ENCODE data around the gene COCH.

DNA sequence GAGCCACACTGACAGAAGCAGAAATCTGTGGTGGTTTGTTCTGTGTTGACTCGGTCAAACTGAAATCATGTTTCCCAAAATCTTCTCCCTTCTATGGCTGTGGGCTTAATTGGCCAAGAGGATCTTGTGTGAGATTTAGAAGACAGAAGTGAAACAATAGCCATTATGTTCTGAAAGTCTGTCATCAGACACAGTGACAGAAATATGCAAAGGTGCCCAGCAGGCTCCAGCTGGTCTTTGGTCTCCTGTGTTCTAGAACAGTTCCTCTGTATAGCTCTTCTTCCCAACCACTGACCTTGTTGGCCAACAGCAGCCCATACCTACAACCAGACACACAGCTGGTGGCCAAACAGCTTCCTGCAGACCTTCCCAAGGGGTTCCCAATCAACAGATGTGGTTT is 25.0 kb upstream of the COCH start:
- TF ChIP-seq, protein P1, sequence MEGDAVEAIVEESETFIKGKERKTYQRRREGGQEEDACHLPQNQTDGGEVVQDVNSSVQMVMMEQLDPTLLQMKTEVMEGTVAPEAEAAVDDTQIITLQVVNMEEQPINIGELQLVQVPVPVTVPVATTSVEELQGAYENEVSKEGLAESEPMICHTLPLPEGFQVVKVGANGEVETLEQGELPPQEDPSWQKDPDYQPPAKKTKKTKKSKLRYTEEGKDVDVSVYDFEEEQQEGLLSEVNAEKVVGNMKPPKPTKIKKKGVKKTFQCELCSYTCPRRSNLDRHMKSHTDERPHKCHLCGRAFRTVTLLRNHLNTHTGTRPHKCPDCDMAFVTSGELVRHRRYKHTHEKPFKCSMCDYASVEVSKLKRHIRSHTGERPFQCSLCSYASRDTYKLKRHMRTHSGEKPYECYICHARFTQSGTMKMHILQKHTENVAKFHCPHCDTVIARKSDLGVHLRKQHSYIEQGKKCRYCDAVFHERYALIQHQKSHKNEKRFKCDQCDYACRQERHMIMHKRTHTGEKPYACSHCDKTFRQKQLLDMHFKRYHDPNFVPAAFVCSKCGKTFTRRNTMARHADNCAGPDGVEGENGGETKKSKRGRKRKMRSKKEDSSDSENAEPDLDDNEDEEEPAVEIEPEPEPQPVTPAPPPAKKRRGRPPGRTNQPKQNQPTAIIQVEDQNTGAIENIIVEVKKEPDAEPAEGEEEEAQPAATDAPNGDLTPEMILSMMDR (IDR thresholded peaks at IDR 0.05; ENCODE audit: low read depth, low read length, poor library complexity, severe bottlenecking) = no peak
- TF ChIP-seq EZH2phosphoT487 (IDR thresholded peaks at IDR 0.05; ENCODE audit: borderline replicate concordance, low read length) = no peak

Measured in DOHH2 (cell line).